T-helper 2 cell treated with Interferon-gamma antibody and Interleukin-4, amounts not matched to agents 5 μg/mL and 100 μg/mL, for 36 hours (primary cell): ENCODE measurements around the gene RPUSD3.
"Not testable (repeated sequence)": the region's sequence is repeated elsewhere in the genome, so short reads cannot be mapped to it uniquely, and the experiment has no call there.

Experiments
- DNase-seq: peaks from one replicate; pipeline ENCODE4 v3.0.0; 2021; ENCODE audit warnings: low spot score
- H3K27ac Mint-ChIP-seq: one replicate; pipeline ENCODE4 v1.8.0; 2021; ENCODE audit warnings: mild to moderate bottlenecking, mixed read lengths
- H3K27me3 Mint-ChIP-seq: one replicate; pipeline ENCODE4 v1.8.0; 2021; ENCODE audit warnings: low read depth, mixed read lengths
- H3K36me3 Mint-ChIP-seq: one replicate; pipeline ENCODE4 v1.8.0; 2021; ENCODE audit warnings: low read depth, mixed read lengths
- H3K4me1 Mint-ChIP-seq: one replicate; pipeline ENCODE4 v1.8.0; 2021; ENCODE audit warnings: low read depth, mixed read lengths
- H3K4me3 Mint-ChIP-seq: one replicate; pipeline ENCODE4 v1.8.0; 2022; ENCODE audit warnings: mild to moderate bottlenecking, moderate library complexity, mixed read lengths
- H3K9me3 Mint-ChIP-seq: one replicate; pipeline ENCODE4 v1.8.0; 2021; ENCODE audit warnings: mixed read lengths

RPUSD3 gene

GRCh38 chr3:9859530-9860025 lies 15.8 kb upstream of the RPUSD3 start:
- Mint-ChIP-seq H3K4me1 (no peaks in the 10 kb centered on the region), H3K4me3 (no peak overlapping the region), H3K36me3 (no peaks in the 10 kb centered on the region), H3K9me3 (no peaks in the 10 kb centered on the region), H3K27ac (no peak overlapping the region), H3K27me3 (peaks cover 13% of the 10 kb centered on the region)
- DNase-seq, result no peak

- Mint-ChIP-seq H3K9me3 (no peaks in the 10 kb centered on the region), H3K27ac (no peak overlapping the region), H3K27me3 (peaks cover 35% of the 10 kb centered on the region), H3K36me3 (no peaks in the 10 kb centered on the region), H3K4me3 (no peak overlapping the region), H3K4me1 (peaks cover 7% of the 10 kb centered on the region)
- no peak for DNase-seq
These were observed 11.8 kb upstream of the RPUSD3 start for GRCh38 chr3:9855594-9855993.

DNA sequence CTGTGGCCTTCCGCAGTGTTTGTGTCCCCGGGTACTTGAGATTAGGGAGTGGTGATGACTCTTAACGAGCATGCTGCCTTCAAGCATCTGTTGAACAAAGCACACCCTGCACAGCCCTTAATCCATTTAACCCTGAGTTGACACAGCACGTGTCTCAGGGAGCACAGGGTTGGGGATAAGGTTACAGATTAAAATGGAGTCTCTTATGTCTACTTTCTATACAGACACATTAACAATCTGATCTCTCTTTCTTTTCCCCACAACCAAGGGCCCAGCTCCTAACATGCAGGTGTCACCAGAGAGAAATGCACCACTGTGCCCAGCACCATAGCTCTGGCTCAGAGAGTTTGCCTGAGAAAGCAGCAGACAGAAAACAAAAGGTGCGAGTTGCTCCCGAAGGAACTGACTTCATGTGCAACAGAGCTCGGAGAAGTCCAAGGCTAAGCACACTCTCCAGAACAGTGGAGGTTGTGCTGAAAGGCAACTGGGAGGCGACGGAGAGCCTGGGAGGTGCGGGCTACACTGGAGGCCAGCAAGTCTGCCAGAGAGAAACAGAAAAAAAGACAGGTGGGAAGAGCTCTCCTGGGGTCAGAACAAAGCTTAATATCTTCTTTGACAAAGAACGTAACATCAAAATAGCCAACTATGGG lies 10.6 kb upstream of the RPUSD3 start:
- not testable (repeated sequence) for H3K36me3 Mint-ChIP-seq, H3K4me3 Mint-ChIP-seq

GRCh38 chr3:9852528-9852927 lies 8.7 kb upstream of the RPUSD3 start:
- H3K27me3 Mint-ChIP-seq, result peaks cover 36% of the 10 kb centered on the region
- H3K4me3 Mint-ChIP-seq, result no peak overlapping the region
- H3K4me1 Mint-ChIP-seq, result peaks cover 7% of the 10 kb centered on the region
- H3K27ac Mint-ChIP-seq, result no peak overlapping the region
- no peaks in the 10 kb centered on the region for H3K9me3 Mint-ChIP-seq
- DNase-seq, result no peak
- H3K36me3 Mint-ChIP-seq, result no peaks in the 10 kb centered on the region

More for the DNA sequence above, 10.6 kb upstream of the RPUSD3 start:
- DNase-seq, H3K9me3 Mint-ChIP-seq, H3K27ac Mint-ChIP-seq, H3K4me1 Mint-ChIP-seq: not testable (repeated sequence)
- peaks cover 36% of the 10 kb centered on the region for H3K27me3 Mint-ChIP-seq

GRCh38 chr3:9851926-9852325 lies 8.1 kb upstream of the RPUSD3 start:
- H3K4me1 Mint-ChIP-seq, DNase-seq, H3K36me3 Mint-ChIP-seq, H3K4me3 Mint-ChIP-seq, H3K27ac Mint-ChIP-seq, H3K9me3 Mint-ChIP-seq: not testable (repeated sequence)
- peaks cover 36% of the 10 kb centered on the region for H3K27me3 Mint-ChIP-seq

DNA sequence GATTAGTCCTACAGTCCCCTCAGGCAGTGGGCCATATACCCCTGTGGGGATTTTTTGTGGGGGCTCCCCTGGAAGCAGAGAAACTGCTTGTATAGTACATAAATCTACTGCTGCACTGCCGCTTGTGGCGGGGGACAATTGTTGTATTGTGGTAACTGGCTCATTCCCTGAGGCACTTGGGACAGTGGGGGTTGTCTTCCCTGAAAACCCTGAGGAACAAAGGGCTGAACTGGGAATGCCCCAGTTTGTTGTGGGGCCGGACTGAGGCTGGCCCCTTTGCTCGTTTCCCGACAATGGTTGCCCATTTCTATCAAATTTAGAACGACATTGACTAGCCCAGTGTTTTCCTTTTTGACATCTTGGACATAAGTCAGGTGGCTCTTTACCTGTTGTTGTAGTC lies 7.6 kb upstream of the RPUSD3 start:
- H3K4me1 Mint-ChIP-seq, H3K27ac Mint-ChIP-seq, H3K9me3 Mint-ChIP-seq, H3K36me3 Mint-ChIP-seq, DNase-seq, H3K4me3 Mint-ChIP-seq: not testable (repeated sequence)
- H3K27me3 Mint-ChIP-seq, result peaks cover 36% of the 10 kb centered on the region

GRCh38 chr3:9848860-9849259 lies 5.1 kb upstream of the RPUSD3 start:
- not testable (repeated sequence) for H3K27ac Mint-ChIP-seq, H3K9me3 Mint-ChIP-seq, H3K4me3 Mint-ChIP-seq, H3K36me3 Mint-ChIP-seq, DNase-seq
- H3K4me1 Mint-ChIP-seq, result peaks cover 17% of the 10 kb centered on the region
- peaks cover 30% of the 10 kb centered on the region for H3K27me3 Mint-ChIP-seq

- not testable (repeated sequence) for H3K27ac Mint-ChIP-seq, H3K4me3 Mint-ChIP-seq, DNase-seq, H3K36me3 Mint-ChIP-seq, H3K9me3 Mint-ChIP-seq
- Mint-ChIP-seq H3K27me3 (peaks cover 20% of the 10 kb centered on the region), H3K4me1 (peaks cover 10% of the 10 kb centered on the region)
These were observed 4.1 kb upstream of the RPUSD3 start for GRCh38 chr3:9847870-9848269.

DNA sequence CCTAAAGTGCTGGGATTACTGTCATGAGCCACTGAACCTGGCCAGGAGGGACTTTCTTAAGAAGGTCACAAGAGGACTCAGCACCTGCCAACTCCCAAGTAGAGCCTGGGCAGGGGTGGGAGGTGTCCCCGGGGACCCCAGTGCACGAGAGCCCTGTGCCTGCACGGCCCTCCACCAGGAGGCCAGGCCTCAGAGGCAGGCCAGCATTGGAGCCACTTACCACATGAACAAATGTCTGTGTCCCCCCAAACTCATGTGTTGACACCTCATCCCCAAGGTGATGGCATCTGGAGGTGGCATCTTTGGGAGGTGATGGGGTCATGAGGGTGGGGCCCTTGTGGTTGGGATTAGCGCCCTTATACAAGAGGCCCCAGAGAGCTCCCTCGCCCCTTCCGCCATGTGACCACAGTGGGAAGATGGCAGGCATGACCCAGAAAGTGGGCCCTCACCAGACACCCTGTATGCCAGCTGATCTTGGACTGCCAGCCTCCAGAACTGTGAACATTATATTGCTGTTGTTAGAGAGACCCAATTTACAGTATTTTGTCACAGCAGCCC lies 3.2 kb upstream of the RPUSD3 start:
- H3K4me1 Mint-ChIP-seq, result peaks cover 16% of the 10 kb centered on the region
- H3K4me3 Mint-ChIP-seq, result no peak overlapping the region
- peaks cover 4% of the 10 kb centered on the region for H3K36me3 Mint-ChIP-seq
- H3K9me3 Mint-ChIP-seq, result no peaks in the 10 kb centered on the region
- H3K27ac Mint-ChIP-seq, result no peak overlapping the region
- H3K27me3 Mint-ChIP-seq, result peaks cover 13% of the 10 kb centered on the region
- DNase-seq, result no peak

DNA sequence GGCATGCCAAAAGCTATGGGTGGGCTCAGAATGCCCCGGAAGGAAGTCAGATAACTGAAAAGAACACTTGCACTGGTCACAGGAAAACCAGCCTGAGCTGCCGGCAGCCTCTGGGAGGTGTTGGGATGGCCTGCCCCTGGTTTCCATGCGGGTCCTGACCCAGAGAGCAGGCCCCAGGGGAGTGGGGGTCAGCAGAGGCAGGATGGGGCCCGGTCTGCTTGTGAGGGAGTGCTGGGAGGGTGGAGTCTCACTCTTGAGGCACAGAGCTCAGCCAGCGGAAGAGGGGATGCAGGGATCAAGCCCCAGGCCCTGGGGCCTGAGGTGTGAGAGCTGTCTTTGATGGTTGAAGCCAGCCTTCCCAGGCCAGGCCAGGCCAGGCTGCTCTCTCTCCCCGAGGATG lies 2.4 kb upstream of the RPUSD3 start:
- H3K36me3 Mint-ChIP-seq, result peaks cover 10% of the 10 kb centered on the region
- H3K4me1 Mint-ChIP-seq, result peaks cover 17% of the 10 kb centered on the region
- H3K9me3 Mint-ChIP-seq, result no peaks in the 10 kb centered on the region
- H3K27me3 Mint-ChIP-seq, result peaks cover 7% of the 10 kb centered on the region
- H3K27ac Mint-ChIP-seq, result no peak overlapping the region
- no peak for DNase-seq
- no peak overlapping the region for H3K4me3 Mint-ChIP-seq

- peaks cover 25% of the 10 kb centered on the region for H3K36me3 Mint-ChIP-seq
- H3K27ac Mint-ChIP-seq, result no peak overlapping the region
- H3K4me1 Mint-ChIP-seq, result peaks cover 17% of the 10 kb centered on the region
- no peaks in the 10 kb centered on the region for H3K27me3 Mint-ChIP-seq
- no peak for DNase-seq
- no peak overlapping the region for H3K4me3 Mint-ChIP-seq
- H3K9me3 Mint-ChIP-seq, result no peaks in the 10 kb centered on the region
These were observed 2.8 kb downstream of the RPUSD3 start for GRCh38 chr3:9841015-9841414.

GRCh38 chr3:9838856-9839255 lies 5.0 kb downstream of the RPUSD3 start:
- Mint-ChIP-seq H3K4me3 (no peak overlapping the region), H3K27ac (no peak overlapping the region), H3K27me3 (no peaks in the 10 kb centered on the region), H3K4me1 (peaks cover 7% of the 10 kb centered on the region), H3K36me3 (peaks cover 45% of the 10 kb centered on the region), H3K9me3 (no peaks in the 10 kb centered on the region)
- no peak for DNase-seq

- no peak for DNase-seq
- no peaks in the 10 kb centered on the region for H3K27me3 Mint-ChIP-seq
- peaks cover 49% of the 10 kb centered on the region for H3K36me3 Mint-ChIP-seq
- peaks cover 7% of the 10 kb centered on the region for H3K4me1 Mint-ChIP-seq
- no peaks in the 10 kb centered on the region for H3K9me3 Mint-ChIP-seq
- H3K27ac Mint-ChIP-seq, result no peak overlapping the region
- H3K4me3 Mint-ChIP-seq, result no peak overlapping the region
These were observed 5.9 kb downstream of the RPUSD3 start for GRCh38 chr3:9837701-9838582.
